ENCODE measurements around the gene SH3BGR. TPM values are rescaled to one million over a fixed set of nuclear protein-coding genes. Genes with fewer than 3 reads are reported as not detected.

The SH3BGR gene
- total RNA-seq, 6 donors from 2014 or later: 3.9 to 25.1 (median 4.4) TPM; not detected in 2

GRCh38 chr21:39503123-39503762 lies 51.5 kb downstream of the SH3BGR start:
- Histone ChIP-seq H3K27ac (no peak overlapping the region), H3K9me3 (no peaks in the 10 kb centered on the region), H3K27me3 (no peaks in the 10 kb centered on the region), H3K4me3 (no peak overlapping the region), H3K36me3 (no peaks in the 10 kb centered on the region), H3K4me1 (no peaks in the 10 kb centered on the region)
- ATAC-seq (ENCODE audit: low FRiP score in 2 of 2): no peak
- DNase-seq: no peak
- 11 to 48% methylated on average over 1 of the region's 1 CpG for WGBS, 2 donors
- TF ChIP-seq CTCF (IDR thresholded peaks at IDR 0.05) (no peak), POLR2AphosphoS5 (IDR thresholded peaks at IDR 0.05) (no peak), EP300 (IDR thresholded peaks at IDR 0.05) (no peak), POLR2A (IDR thresholded peaks at IDR 0.05) (no peak)

- H3K27ac ChIP-seq: no peak overlapping the region
- no peaks in the 10 kb centered on the region for H3K9me3 ChIP-seq
- WGBS, 2 donors: 88 to 93% methylated on average over 5 to 6 of the region's 6 CpGs
- DNase-seq (no peak), ATAC-seq (ENCODE audit: low FRiP score in 2 of 2) (no peak)
- H3K4me3 ChIP-seq: no peak overlapping the region
- H3K4me1 ChIP-seq: no peaks in the 10 kb centered on the region
- H3K27me3 ChIP-seq: no peaks in the 10 kb centered on the region
- TF ChIP-seq EP300 (IDR thresholded peaks at IDR 0.05) (no peak), POLR2A (IDR thresholded peaks at IDR 0.05) (no peak), CTCF (IDR thresholded peaks at IDR 0.05) (no peak), POLR2AphosphoS5 (IDR thresholded peaks at IDR 0.05) (no peak)
- no peaks in the 10 kb centered on the region for H3K36me3 ChIP-seq
Observed at GRCh38 chr21:39504230-39504629, 52.5 kb downstream of the SH3BGR start.

- ATAC-seq (ENCODE audit: low FRiP score in 2 of 2) (no peak), DNase-seq (no peak)
- Histone ChIP-seq H3K36me3 (no peaks in the 10 kb centered on the region), H3K27ac (no peak overlapping the region), H3K4me3 (no peak overlapping the region), H3K4me1 (no peaks in the 10 kb centered on the region), H3K9me3 (no peaks in the 10 kb centered on the region), H3K27me3 (no peaks in the 10 kb centered on the region)
- TF ChIP-seq CTCF (IDR thresholded peaks at IDR 0.05): no peak
- TF ChIP-seq EP300 (IDR thresholded peaks at IDR 0.05): no peak
- TF ChIP-seq POLR2AphosphoS5 (IDR thresholded peaks at IDR 0.05): no peak
- no peak for TF ChIP-seq POLR2A (IDR thresholded peaks at IDR 0.05)
- WGBS, 2 donors: 92 to 94% methylated on average over 1 of the region's 1 CpG
Observed at GRCh38 chr21:39510240-39510639, 58.5 kb downstream of the SH3BGR start.

GRCh38 chr21:39511102-39511501 lies 59.3 kb downstream of the SH3BGR start:
- peak in 1 of 2 donors; percentile 46 for ATAC-seq (ENCODE audit: low FRiP score in 2 of 2)
- H3K27me3 ChIP-seq: no peaks in the 10 kb centered on the region
- TF ChIP-seq POLR2A (IDR thresholded peaks at IDR 0.05): no peak
- TF ChIP-seq POLR2AphosphoS5 (IDR thresholded peaks at IDR 0.05): no peak
- no peak for TF ChIP-seq EP300 (IDR thresholded peaks at IDR 0.05)
- TF ChIP-seq CTCF (IDR thresholded peaks at IDR 0.05): no peak

GRCh38 chr21:39513735-39514134 lies 62.0 kb downstream of the SH3BGR start:
- H3K27ac ChIP-seq: no peak overlapping the region
- H3K9me3 ChIP-seq: no peaks in the 10 kb centered on the region
- TF ChIP-seq POLR2A (IDR thresholded peaks at IDR 0.05): no peak
- no peak for TF ChIP-seq CTCF (IDR thresholded peaks at IDR 0.05)
- no peak for TF ChIP-seq POLR2AphosphoS5 (IDR thresholded peaks at IDR 0.05)
- TF ChIP-seq EP300 (IDR thresholded peaks at IDR 0.05): no peak
- WGBS, 2 donors: 91 to 96% methylated on average over 1 of the region's 1 CpG
- H3K4me1 ChIP-seq: peaks cover 0 to 4% (median 0%) of the 10 kb centered on the region in 4 donors
- DNase-seq (no peak), ATAC-seq (ENCODE audit: low FRiP score in 2 of 2) (no peak)
- no peaks in the 10 kb centered on the region for H3K36me3 ChIP-seq
- H3K4me3 ChIP-seq: no peak overlapping the region
- no peaks in the 10 kb centered on the region for H3K27me3 ChIP-seq

More at GRCh38 chr21:39511102-39511501, 59.3 kb downstream of the SH3BGR start:
- Histone ChIP-seq H3K9me3 (no peaks in the 10 kb centered on the region), H3K36me3 (no peaks in the 10 kb centered on the region), H3K4me1 (no peaks in the 10 kb centered on the region), H3K27ac (no peak overlapping the region), H3K4me3 (no peak overlapping the region)
- WGBS, 2 donors: 91 to 97% methylated on average over 3 of the region's 3 CpGs
- DNase-seq: no peak

Data from upper lobe of left lung (tissue), 6 donors.